Mucosa of gallbladder (tissue), 1 donor: Measurements from ENCODE around the gene ADRM1. TPM values are rescaled to one million over a fixed set of nuclear protein-coding genes. Genes with fewer than 3 reads are reported as not detected.

Source experiments
- DNase-seq: peaks from one replicate; pipeline ENCODE4 v3.0.0-alpha.2; 2020; ENCODE audit warnings: low spot score
- total RNA-seq: library from RNA; stranded (reverse); gene quantifications from one replicate; pipeline ENCODE4 v1.2.1, GENCODE V29; 2021
- donor health status: DM: no; HTN: no; CAD: no.

The ADRM1 gene
- total RNA-seq, 1 donor from 2014 or later = 78.8 TPM

DNA sequence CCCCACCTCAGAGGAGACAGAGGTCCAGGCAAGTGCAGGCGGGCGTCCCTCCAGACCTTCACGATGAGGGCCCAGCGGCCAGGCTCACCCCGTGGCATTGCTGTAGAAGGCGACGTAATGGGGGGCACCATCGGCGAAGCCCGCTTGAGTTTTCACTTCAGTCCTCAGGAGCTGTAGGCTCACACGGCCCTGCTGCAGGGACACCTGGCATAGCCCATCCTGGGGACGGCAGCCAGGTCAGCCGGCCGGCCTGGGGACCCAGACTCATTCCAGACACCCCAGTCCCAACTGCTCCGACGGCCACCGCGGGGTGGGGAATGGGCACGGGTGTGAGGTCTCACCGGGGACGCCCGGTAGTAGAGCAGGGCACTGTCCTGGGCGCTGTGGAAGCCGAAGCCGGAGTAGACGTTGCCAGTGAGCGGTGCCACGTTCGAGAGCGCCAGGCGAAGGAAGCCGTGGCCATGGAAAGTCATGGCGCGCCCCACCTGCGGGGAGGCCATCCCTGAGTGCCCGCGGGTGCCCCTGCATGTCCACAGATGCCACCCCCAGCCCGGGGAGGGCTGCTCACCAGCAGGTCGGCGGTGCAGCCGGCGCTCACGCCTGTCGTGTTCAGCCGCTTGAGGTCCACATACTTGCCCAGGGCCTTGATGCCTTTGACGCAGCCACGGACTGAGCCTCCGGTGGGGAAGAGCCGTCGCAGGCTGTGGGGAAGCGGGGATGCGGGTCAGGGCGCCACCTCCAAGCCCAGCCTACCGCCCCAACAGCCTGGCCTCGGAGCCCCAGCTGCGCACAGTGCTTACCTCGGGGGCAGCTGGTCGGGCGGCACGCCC is 9.2 kb downstream of the ADRM1 start:
- no peak for DNase-seq

- DNase-seq = no peak
Observed at GRCh38 chr20:62312662-62312977, 9.8 kb downstream of the ADRM1 start.

- DNase-seq = no peak
Observed at GRCh38 chr20:62313021-62313420, 10.2 kb downstream of the ADRM1 start.

DNA sequence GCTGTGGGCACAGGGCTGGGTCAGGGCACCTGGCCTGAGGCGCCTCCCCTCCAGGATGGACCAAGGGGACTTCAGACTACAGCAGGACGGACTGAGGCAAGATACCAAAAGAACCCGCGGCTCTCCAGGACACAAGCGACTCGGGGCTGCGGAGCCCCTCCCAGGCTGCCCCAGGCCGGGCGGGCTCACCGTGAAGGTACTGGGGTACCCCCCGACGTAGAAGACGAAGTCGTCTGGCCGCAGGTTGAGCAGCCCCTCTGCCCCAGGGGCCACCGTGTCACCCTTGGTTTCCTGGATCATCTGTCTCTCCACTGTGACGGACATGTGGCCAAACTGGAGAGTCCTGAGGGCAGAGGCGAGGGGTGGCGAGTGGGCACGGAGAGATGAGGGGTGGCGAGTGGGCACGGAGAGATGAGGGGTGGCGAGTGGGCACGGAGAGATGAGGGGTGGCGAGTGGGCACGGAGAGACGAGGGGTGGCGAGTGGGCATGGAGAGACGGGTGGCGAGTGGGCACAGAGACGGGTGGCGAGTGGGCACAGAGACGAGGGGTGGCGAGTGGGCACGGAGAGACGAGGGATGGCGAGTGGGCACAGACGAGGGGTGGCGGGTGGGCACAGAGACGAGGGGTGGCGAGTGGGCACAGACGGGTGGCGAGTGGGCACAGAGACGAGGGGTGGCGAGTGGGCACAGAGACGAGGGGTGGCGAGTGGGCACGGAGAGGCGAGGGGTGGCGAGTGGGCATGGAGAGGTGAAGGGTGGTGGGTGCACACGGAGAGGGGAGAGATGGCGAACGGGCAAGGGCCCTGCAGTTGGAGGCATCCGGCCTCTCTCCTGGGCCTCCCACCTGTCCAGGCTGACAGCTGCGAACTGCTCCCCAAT is 10.9 kb downstream of the ADRM1 start:
- DNase-seq = no peak

DNA sequence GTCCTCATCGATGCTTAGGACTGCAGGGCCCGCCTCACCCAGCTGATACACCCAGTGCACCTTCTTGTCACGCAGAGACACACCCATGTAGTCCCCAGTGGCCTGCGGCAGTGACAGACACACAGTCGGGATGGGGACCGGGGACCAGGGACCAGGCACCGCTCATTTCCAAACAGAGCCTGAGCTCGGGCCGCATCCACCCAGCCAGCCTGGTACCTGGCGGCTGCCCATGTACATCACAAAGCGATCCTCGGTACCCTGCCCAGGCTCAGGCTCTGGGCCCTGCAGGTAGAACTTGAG is 11.5 kb downstream of the ADRM1 start:
- no peak for DNase-seq

DNA sequence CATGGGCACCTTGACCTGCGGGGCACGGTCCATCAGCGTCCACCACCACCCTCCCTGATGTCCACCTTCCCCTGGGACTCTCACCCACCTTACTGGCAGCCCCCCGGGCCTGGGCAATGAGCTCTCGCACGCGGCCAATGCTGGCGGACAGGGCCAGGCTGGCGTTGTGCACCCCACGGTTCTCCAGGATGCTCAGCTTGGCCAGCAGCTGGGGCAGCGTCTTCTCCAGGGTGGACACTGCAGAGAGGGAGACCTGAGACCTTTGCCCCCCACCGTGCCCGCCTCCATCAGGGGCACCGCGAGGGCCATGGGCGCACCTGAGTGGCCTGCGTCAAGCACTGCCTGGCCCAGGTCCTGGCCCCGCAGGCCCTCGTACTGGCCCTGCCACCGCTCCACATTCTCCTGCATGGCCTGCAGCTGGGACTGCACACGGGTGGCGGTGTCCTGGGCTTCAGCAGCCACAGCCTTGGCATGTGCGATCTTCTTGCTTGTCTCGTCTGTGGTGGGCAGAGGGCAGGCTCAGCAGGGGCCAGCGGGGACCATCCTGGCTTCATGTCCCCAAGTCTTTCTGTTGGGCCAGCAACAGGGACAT is 12.0 kb downstream of the ADRM1 start:
- DNase-seq = no peak

- no peak for DNase-seq
Observed at GRCh38 chr20:62315773-62316172, 13.0 kb downstream of the ADRM1 start.

DNA sequence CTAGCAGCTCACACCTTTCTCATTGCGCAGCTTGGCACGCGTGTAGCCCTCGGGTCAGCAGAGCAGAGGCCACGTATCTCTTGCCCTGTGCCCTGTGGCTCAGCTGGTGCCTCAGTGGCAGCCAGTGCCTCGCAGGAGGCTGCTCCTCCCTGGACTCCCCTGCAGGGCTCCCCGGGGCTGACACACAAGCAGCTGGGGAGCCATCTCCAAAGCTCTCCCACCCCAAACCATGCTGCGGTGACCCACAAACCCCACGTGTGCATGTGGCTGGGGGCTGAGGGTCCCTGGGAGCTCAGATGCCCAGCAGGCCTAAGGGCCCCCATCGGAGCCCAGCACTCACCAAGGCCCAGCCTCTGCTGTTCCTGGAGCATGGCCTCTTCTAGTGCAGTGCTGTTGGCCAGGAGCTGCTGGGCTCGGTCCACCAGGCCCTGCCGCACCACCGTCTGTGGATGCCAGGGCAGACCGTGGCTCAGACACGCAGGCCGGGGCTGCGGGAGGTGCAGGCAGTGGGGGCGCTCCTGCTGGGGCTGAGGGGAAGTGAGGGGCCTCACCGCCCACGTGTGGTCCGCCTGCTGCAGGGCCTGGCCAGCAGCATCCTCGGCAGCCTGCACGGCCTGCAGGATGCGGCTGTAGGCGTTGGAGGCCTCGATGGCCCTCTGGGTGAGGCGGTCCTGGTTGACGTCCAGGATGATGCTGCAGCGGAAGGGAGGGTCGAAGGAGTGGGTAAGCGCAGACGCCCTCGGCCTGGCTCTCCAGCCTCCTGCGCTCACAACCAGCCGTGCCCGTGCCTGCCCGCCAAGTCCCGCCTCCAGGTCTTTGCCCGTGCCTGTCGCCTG is 13.8 kb downstream of the ADRM1 start:
- DNase-seq = no peak

DNA sequence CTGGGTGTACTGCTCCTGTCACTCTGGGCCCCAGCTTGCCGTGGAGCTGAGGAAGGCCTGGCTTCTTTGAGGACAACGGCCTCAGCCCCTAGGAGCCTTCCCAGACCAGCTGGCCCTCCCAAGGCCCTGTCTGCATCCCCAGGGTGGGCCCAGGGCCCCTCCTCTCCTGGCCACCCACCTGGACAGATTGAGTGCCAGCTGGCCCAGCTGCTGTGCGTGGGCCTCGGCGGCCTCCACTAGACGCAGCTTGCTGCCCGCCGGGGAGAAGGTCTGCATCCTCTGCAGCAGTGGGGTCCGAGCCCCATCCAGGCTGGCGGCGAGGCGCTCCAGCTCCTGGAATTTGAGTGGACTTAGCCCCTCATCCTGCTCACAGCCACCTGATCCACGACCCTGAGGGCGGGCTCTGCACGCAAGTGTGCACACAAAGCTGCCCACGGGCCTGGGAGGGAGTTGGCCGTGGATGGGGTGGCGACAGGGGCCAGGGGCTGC is 14.4 kb downstream of the ADRM1 start:
- no peak for DNase-seq

- DNase-seq = no peak
Observed at GRCh38 chr20:62318400-62319345, 15.9 kb downstream of the ADRM1 start.

- DNase-seq = no peak
Observed at GRCh38 chr20:62319346-62319909, 16.6 kb downstream of the ADRM1 start.

- DNase-seq = no peak
Observed at GRCh38 chr20:62320581-62321354, 18.0 kb downstream of the ADRM1 start.

- no peak for DNase-seq
Observed at GRCh38 chr20:62321521-62321948, 18.7 kb downstream of the ADRM1 start.

GRCh38 chr20:62321975-62322374 is 19.2 kb downstream of the ADRM1 start:
- DNase-seq = no peak

DNA sequence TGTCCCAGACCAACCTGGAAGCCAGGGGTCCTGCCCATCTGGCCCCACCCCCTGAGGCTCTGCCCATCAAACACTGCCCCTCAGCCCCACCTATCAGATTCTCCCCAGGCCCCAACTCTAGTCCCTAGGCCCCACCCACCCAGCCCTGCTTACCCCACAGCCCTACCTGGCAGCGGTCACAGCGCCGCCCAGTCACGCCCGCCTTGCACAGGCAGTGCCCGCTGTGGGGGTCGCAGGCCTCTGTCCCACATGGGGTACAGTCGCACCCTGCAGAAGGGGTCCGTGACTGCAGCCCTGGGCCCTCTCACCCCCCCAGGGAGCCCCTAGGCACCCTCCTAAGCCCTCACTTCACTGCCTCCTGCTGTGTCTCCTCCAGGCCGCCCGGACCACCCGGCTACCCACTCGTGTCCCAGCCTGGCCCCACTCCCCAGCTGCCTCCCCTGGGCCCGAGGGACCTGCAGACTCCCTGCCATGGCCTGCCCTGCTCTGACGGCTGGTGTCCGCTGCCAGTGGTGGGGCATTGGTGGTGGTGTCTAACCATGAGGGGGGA is 19.8 kb downstream of the ADRM1 start:
- DNase-seq = no peak

DNA sequence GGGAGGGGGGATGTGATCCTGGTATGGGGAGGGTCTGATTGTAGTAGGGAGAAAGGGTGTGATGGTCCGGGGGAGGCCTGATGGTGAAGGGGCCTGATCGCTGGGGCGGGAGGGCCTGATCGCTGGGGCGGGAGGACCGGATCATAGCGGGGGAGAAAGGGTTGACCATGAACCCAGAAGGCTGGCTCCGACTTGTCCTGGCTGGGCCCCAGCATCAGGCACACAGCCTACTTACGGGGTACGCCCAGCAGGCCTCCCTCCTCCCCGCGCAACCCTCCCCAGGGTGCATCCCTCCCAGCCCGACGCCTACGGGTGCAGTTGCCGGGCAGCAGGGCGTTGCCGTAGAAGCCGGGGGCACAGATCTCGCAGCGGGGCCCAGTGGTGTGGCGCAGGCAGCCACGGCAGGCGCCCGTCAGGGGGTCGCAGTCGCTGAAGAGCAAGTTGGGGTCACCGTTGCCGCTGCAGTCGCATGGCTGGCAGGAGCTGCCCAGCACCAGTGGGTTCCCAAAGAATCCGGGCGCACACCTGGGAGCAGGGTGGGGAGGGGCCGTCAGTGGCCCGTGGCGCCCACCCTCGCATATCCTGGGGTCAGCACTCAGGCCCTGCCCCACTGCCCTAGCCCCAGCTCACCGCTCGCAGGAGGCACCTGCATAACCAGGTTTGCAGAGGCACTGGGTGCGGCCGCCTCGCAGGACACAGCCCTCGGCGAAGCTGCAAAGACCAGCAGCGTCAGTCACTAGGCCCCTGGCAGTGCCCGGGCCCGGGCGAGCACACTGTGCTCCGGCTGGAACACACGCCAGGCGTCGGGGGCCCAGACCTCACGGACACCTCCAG is 20.6 kb downstream of the ADRM1 start:
- DNase-seq = no peak

GRCh38 chr20:62323980-62324906 is 21.4 kb downstream of the ADRM1 start:
- no peak for DNase-seq
